ENCODE measurements around the gene PIEZO2.
A peak's percentile ranks its signal among the peaks of the same experiment; 100 is the strongest.

The PIEZO2 gene

DNA sequence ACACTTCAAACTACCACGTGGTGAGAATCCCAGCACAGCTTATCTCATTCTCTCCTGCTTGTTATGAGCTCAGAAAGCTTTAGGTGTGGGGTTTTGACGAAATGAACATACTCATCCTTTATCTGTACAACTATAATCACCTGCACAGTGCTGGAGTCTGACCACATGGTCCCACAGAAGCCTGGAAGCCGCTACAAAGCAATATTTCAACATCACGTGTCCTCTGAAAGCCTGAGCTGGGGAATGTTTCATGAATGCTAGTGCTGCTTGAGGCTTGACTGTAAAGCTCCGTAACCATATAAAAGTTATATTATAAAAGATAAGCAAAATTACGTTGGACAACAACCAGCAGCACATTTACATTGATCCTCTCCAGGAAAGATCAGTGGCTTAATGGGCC lies 43.9 kb downstream of the PIEZO2 start:
- no peaks in the 10 kb centered on the region for H3K36me3 ChIP-seq
- H3K27me3 ChIP-seq: no peaks in the 10 kb centered on the region
- H4K20me1 ChIP-seq: no peaks in the 10 kb centered on the region
- H3K4me3 ChIP-seq: no peak overlapping the region
- no peak overlapping the region for H3K4me2 ChIP-seq
- H3K9me3 ChIP-seq (replicated peaks in 1 of 11): no peaks in the 10 kb centered on the region
- no peak overlapping the region for H3K27ac ChIP-seq
- no peak overlapping the region for H3K9ac ChIP-seq
- no peak for TF ChIP-seq Cebpa-rat (IDR thresholded peaks at IDR 0.05)
- H3K4me1 ChIP-seq: no peaks in the 10 kb centered on the region

DNA sequence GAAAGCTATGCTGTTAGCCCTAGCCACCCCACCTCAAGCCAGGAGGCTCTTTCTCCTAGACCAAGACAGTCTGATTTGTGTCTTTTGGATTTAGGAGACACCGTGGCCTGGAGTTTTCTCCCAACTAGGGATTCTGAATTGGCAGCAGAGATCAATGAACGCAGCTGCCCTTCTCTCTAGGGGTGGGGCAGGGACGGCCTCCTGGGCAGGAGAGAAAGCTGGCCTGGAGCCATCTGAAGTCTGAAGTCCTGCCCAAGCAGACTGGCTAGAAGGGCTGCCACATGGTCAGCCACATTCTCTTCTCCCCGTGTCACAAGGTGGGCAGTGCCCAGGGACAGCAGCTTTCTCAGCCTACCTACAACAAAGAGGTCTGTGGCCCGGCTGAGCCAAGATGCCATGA lies 45.1 kb downstream of the PIEZO2 start:
- H3K4me1 ChIP-seq: no peaks in the 10 kb centered on the region
- H4K20me1 ChIP-seq: no peaks in the 10 kb centered on the region
- no peak overlapping the region for H3K27ac ChIP-seq
- no peaks in the 10 kb centered on the region for H3K27me3 ChIP-seq
- H3K36me3 ChIP-seq: no peaks in the 10 kb centered on the region
- no peak overlapping the region for H3K4me2 ChIP-seq
- H3K4me3 ChIP-seq: no peak overlapping the region
- no peak overlapping the region for H3K9ac ChIP-seq
- no peak for TF ChIP-seq Cebpa-rat (IDR thresholded peaks at IDR 0.05)
- no peaks in the 10 kb centered on the region for H3K9me3 ChIP-seq (replicated peaks in 1 of 11)

GRCh38 chr18:11096839-11097750 lies 52.3 kb downstream of the PIEZO2 start:
- Histone ChIP-seq H3K9ac (no peak overlapping the region), H3K27me3 (no peaks in the 10 kb centered on the region), H4K20me1 (no peaks in the 10 kb centered on the region), H3K36me3 (no peaks in the 10 kb centered on the region), H3K4me1 (peaks cover 0 to 11% (median 2%) of the 10 kb centered on the region in 10 experiments; a peak in 8 of 20 replicates), H3K27ac (no peak overlapping the region), H3K4me2 (peak overlapping the region in 4 of 11 experiments; percentile 6 to 69 (median 36); a peak in 9 of 22 replicates), H3K9me3 (replicated peaks in 1 of 11) (no peaks in the 10 kb centered on the region), H3K4me3 (no peak overlapping the region)
- no peak for TF ChIP-seq Cebpa-rat (IDR thresholded peaks at IDR 0.05)

GRCh38 chr18:11096411-11096810 lies 53.0 kb downstream of the PIEZO2 start:
- TF ChIP-seq Cebpa-rat (IDR thresholded peaks at IDR 0.05): no peak
- Histone ChIP-seq H3K9ac (no peak overlapping the region), H3K4me1 (peaks cover 0 to 11% (median 2%) of the 10 kb centered on the region in 10 experiments; a peak in 8 of 20 replicates), H3K27ac (no peak overlapping the region), H3K36me3 (no peaks in the 10 kb centered on the region), H3K9me3 (replicated peaks in 1 of 11) (no peaks in the 10 kb centered on the region), H4K20me1 (no peaks in the 10 kb centered on the region), H3K27me3 (no peaks in the 10 kb centered on the region), H3K4me2 (peak overlapping the region in 4 of 11 experiments; percentile 6 to 69 (median 36); a peak in 9 of 22 replicates), H3K4me3 (no peak overlapping the region)

GRCh38 chr18:11095674-11096293 lies 53.6 kb downstream of the PIEZO2 start:
- no peaks in the 10 kb centered on the region for H3K27me3 ChIP-seq
- H3K9ac ChIP-seq: no peak overlapping the region
- no peaks in the 10 kb centered on the region for H3K9me3 ChIP-seq (replicated peaks in 1 of 11)
- no peaks in the 10 kb centered on the region for H3K36me3 ChIP-seq
- peak overlapping the region in 4 of 11 experiments; percentile 6 to 69 (median 36); a peak in 9 of 22 replicates for H3K4me2 ChIP-seq
- TF ChIP-seq Cebpa-rat (IDR thresholded peaks at IDR 0.05): no peak
- H3K4me1 ChIP-seq: peaks cover 0 to 11% (median 2%) of the 10 kb centered on the region in 10 experiments; a peak in 8 of 20 replicates
- no peak overlapping the region for H3K4me3 ChIP-seq
- no peak overlapping the region for H3K27ac ChIP-seq
- no peaks in the 10 kb centered on the region for H4K20me1 ChIP-seq

GRCh38 chr18:11095211-11095610 lies 54.2 kb downstream of the PIEZO2 start:
- Histone ChIP-seq H3K27me3 (no peaks in the 10 kb centered on the region), H4K20me1 (no peaks in the 10 kb centered on the region), H3K36me3 (no peaks in the 10 kb centered on the region), H3K9me3 (replicated peaks in 1 of 11) (no peaks in the 10 kb centered on the region), H3K4me2 (no peak overlapping the region), H3K9ac (no peak overlapping the region), H3K4me1 (peaks cover 0 to 12% (median 2%) of the 10 kb centered on the region in 10 experiments; a peak in 8 of 20 replicates), H3K4me3 (no peak overlapping the region), H3K27ac (no peak overlapping the region)
- no peak for TF ChIP-seq Cebpa-rat (IDR thresholded peaks at IDR 0.05)

- no peak overlapping the region for H3K4me2 ChIP-seq
These were observed 57.6 kb downstream of the PIEZO2 start for GRCh38 chr18:11091746-11092145.

GRCh38 chr18:11089931-11090715 lies 59.2 kb downstream of the PIEZO2 start:
- Histone ChIP-seq H3K4me3 (no peak overlapping the region), H3K9me3 (replicated peaks in 1 of 11) (no peaks in the 10 kb centered on the region), H3K27ac (no peak overlapping the region), H3K9ac (no peak overlapping the region), H3K36me3 (no peaks in the 10 kb centered on the region), H3K4me1 (peaks cover 0 to 6% (median 0%) of the 10 kb centered on the region in 10 experiments; a peak in 3 of 20 replicates), H3K27me3 (no peaks in the 10 kb centered on the region), H4K20me1 (no peaks in the 10 kb centered on the region), H3K4me2 (0 out of 22 replicates have a peak overlapping the region, but pooled peaks of 2 of the 11 experiments have one; percentile 10 to 20)
- TF ChIP-seq Cebpa-rat (IDR thresholded peaks at IDR 0.05): no peak

More at GRCh38 chr18:11091746-11092145, 57.6 kb downstream of the PIEZO2 start:
- Histone ChIP-seq H3K36me3 (no peaks in the 10 kb centered on the region), H3K27me3 (no peaks in the 10 kb centered on the region), H3K4me1 (peaks cover 0 to 14% (median 4%) of the 10 kb centered on the region in 10 experiments; a peak in 9 of 20 replicates), H3K27ac (no peak overlapping the region), H3K9ac (no peak overlapping the region), H3K4me3 (no peak overlapping the region), H4K20me1 (no peaks in the 10 kb centered on the region), H3K9me3 (replicated peaks in 1 of 11) (no peaks in the 10 kb centered on the region)
- TF ChIP-seq Cebpa-rat (IDR thresholded peaks at IDR 0.05): no peak
